ENCODE results near the gene PKIG.

DNA sequence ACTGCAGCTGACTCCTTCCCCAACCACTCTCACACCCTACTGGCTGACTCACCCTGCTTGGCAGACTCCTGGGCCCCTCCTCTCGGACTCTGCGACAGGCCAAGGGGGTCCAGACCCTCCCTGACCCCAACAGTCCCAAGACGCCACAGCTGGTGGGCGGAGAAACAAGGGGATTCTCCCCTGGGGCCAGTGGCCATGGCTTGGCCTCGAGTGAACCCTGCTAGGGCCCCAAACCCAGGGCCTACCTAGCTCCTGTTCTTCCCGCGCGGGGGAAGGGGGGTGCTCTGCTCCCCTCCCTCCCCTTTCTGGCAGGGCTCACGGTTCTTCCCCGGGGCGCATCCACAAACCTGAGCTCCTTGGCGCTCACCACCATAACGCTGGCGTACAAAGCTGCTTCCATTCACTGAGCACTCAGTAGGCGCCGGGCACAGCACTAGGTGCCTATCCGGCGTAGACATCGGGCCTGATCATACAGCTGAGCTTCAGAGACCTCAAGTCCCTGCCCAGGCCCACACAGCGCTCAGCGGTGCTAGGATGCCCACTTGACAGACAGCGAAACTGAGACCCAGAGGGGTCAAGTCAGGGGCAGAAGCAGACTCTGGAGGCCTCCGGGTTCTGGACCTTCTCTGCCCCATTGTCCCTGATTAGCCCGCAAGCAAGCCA is 68.5 kb downstream of the PKIG start:
- TF ChIP-seq POLR2AphosphoS5 (IDR thresholded peaks at IDR 0.05; ENCODE audit: borderline replicate concordance, low read depth, low read length) = no peak
- no peak for TF ChIP-seq EZH2 (IDR thresholded peaks at IDR 0.05)
- no peak for TF ChIP-seq FOXP2 (optimal IDR thresholded peaks at IDR 0.05; ENCODE audit: control extremely low read depth, extremely low read length, insufficient read depth)
